Measurements from ENCODE around the gene HDAC4.

HDAC4 gene

DNA sequence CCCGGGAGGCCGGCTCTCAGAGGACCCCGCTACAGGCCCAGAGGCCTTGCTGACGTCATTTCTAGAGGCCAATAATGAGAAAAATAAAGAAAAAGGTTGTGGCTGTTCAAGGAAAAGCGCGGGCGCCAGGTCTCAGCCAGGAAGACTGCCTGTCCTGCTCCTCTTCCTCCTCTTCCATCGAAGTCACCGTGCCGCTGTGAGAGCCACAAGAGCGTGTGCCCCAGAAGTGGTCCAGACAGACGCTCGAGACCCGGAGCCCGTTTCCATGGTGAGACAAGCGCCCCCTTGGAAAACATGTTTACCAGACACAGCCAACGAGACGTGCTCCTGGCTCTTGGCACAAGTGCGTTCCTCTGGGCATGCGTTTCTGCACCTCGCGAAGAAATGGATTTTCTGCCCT, 210.5 kb downstream of the HDAC4 start:
- no peak overlapping the region for H3K27ac ChIP-seq
- H3K27me3 ChIP-seq: no peaks in the 10 kb centered on the region
- no peaks in the 10 kb centered on the region for H3K9me3 ChIP-seq
- H3K4me1 ChIP-seq (ENCODE audit: control insufficient read depth in 1 of 2, insufficient read depth in 1 of 2, low read depth in 1 of 2, low read length in 1 of 2): peaks cover 0 to 8% of the 10 kb centered on the region in 2 experiments
- no peak overlapping the region for H3K4me3 ChIP-seq (ENCODE audit: low read depth in 1 of 2, low read length in 1 of 2)
- TF ChIP-seq, protein P1, sequence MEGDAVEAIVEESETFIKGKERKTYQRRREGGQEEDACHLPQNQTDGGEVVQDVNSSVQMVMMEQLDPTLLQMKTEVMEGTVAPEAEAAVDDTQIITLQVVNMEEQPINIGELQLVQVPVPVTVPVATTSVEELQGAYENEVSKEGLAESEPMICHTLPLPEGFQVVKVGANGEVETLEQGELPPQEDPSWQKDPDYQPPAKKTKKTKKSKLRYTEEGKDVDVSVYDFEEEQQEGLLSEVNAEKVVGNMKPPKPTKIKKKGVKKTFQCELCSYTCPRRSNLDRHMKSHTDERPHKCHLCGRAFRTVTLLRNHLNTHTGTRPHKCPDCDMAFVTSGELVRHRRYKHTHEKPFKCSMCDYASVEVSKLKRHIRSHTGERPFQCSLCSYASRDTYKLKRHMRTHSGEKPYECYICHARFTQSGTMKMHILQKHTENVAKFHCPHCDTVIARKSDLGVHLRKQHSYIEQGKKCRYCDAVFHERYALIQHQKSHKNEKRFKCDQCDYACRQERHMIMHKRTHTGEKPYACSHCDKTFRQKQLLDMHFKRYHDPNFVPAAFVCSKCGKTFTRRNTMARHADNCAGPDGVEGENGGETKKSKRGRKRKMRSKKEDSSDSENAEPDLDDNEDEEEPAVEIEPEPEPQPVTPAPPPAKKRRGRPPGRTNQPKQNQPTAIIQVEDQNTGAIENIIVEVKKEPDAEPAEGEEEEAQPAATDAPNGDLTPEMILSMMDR (IDR thresholded peaks at IDR 0.05): no peak
- peaks cover 74% of the 10 kb centered on the region for H3K36me3 ChIP-seq

DNA sequence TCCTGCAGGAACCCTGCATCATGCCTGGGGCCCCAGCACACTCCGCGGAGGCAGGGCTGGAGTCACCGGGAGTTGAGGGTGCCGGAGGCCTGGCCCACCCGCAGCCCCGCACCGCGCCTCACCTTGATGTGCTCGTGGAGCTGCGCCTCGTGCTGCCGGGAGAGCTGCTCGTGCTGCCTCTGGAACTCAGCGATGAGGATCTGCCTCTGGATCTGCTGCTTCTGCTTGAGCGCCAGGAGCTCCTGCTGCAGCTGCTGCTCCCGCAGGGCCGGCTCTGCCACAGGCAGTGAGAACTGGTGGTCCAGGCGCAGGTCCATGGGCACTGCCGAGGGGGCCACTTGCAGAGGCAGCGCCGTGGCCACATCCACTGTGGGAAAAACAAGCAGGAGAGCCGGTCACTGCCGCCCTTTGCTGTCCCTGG, 211.1 kb downstream of the HDAC4 start:
- Histone ChIP-seq H3K4me1 (ENCODE audit: control insufficient read depth in 1 of 2, insufficient read depth in 1 of 2, low read depth in 1 of 2, low read length in 1 of 2) (peaks cover 0 to 8% of the 10 kb centered on the region in 2 experiments), H3K4me3 (ENCODE audit: low read depth in 1 of 2, low read length in 1 of 2) (no peak overlapping the region), H3K27ac (no peak overlapping the region), H3K27me3 (no peaks in the 10 kb centered on the region), H3K9me3 (no peaks in the 10 kb centered on the region), H3K36me3 (peaks cover 74% of the 10 kb centered on the region)
- TF ChIP-seq, protein P1 (IDR thresholded peaks at IDR 0.05): no peak

DNA sequence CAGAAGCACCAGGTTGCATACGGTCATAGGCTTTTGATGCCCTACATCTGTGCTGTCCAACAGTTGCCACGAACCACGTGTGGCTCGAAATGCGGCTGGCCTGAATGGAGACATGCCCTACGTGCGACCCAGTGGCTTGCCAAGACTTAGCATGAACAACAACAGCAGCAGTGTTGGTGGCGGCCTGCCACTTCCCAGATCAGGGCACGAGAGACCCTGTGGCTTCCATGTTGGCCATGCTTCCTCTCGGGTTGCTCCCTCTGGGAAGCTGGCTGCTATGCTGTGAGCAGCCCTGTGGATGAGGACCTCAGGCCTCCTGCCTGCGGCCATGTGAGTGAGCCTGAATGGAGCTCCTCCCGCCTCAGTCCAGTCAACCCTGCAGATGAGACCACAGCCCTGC, 212.3 kb downstream of the HDAC4 start:
- Histone ChIP-seq H3K27ac (no peak overlapping the region), H3K27me3 (no peaks in the 10 kb centered on the region), H3K36me3 (peaks cover 69% of the 10 kb centered on the region), H3K4me3 (ENCODE audit: low read depth in 1 of 2, low read length in 1 of 2) (no peak overlapping the region), H3K4me1 (ENCODE audit: control insufficient read depth in 1 of 2, insufficient read depth in 1 of 2, low read depth in 1 of 2, low read length in 1 of 2) (peaks cover 0 to 8% of the 10 kb centered on the region in 2 experiments), H3K9me3 (no peaks in the 10 kb centered on the region)
- TF ChIP-seq, protein P1 (IDR thresholded peaks at IDR 0.05): no peak

DNA sequence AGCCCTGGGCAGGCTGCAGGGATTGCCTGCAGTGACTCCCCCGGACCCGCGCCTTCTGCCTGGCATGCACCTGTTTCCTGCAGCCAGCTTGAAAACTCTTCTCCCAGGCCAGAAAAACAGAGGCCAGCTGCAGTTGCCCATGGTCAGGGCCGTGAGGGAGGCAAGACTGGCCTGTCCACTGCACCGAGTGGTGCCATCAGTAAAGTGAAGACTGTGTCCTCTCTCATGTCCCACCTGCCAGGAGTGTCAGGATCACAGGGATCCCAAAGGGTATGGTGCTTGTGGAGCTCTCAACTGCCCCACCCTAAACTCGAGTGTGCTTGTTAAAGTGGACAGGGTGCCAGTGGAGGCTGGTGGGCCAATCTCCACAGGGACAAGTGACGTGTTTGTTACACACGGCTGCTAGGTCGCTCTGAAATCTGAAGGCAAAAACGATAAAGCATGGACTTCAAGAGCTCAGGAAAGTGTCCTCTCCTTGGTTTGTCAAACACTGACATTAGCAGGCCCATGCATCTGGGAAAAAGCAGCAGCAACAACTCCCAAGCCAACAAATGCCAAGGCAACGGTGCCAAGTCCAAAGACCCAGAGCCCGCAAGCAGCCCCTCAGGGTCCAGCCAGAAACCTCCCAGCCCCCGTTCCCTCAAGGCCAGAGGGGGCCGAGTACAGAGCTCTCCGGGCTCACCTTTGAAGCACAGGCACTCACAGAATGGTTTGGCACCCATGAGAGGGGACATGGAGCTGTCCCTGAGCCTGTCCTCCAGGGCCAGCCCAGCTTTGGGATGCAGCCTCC, 213.2 kb downstream of the HDAC4 start:
- no peak overlapping the region for H3K4me3 ChIP-seq (ENCODE audit: low read depth in 1 of 2, low read length in 1 of 2)
- no peaks in the 10 kb centered on the region for H3K27me3 ChIP-seq
- H3K9me3 ChIP-seq: no peaks in the 10 kb centered on the region
- H3K27ac ChIP-seq: no peak overlapping the region
- peaks cover 71% of the 10 kb centered on the region for H3K36me3 ChIP-seq
- TF ChIP-seq, protein P1 (IDR thresholded peaks at IDR 0.05): no peak
- H3K4me1 ChIP-seq (ENCODE audit: control insufficient read depth in 1 of 2, insufficient read depth in 1 of 2, low read depth in 1 of 2, low read length in 1 of 2): peaks cover 0 to 7% of the 10 kb centered on the region in 2 experiments

DNA sequence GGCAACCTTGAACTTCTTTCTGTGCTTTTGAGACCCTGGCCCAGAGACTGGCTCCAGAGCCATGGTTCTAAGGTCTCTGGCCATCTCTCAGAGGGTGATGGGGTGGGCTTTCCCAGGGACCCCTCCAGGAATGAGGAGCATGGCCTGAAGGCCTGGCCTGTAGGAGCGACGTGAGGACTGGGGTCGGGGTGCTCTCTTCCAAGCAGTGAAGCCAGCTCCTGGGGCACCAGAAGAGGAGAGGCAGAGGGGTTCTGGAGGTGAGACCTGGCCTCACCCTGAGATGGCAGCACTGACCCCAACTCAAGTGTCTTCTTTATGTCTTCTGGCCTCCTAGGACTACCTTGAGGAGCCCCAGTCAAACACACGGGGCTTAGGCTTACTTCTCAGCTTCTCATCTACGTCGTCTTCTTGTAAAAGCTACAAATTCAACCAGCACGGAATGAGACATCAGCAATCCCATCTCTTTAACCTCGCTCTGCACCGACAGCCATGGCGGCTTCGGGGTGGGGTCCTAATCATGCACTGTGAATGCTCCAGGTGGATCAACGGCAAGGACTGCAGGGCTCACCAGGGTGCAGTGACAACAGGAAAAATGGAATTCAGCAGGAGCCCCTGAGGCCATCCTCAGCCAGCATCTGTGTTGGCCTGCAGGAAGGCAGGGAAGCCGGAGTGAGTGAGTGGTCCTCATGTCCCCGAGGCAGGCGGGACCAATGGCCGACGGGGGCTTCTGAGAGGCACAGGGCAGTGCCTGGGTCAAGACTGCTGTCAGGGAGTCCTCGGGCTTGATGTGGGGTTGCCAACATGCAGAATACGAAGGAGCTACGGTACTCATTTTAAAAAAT, 214.1 kb downstream of the HDAC4 start:
- Histone ChIP-seq H3K27ac (no peak overlapping the region), H3K4me3 (ENCODE audit: low read depth in 1 of 2, low read length in 1 of 2) (no peak overlapping the region), H3K36me3 (peaks cover 80% of the 10 kb centered on the region), H3K27me3 (no peaks in the 10 kb centered on the region), H3K9me3 (no peaks in the 10 kb centered on the region), H3K4me1 (ENCODE audit: control insufficient read depth in 1 of 2, insufficient read depth in 1 of 2, low read depth in 1 of 2, low read length in 1 of 2) (no peaks in the 10 kb centered on the region)
- TF ChIP-seq, protein P1 (IDR thresholded peaks at IDR 0.05): no peak
